ENCODE measurements around the gene EPG5. TPM values are rescaled to one million over a fixed set of nuclear protein-coding genes. Genes with fewer than 3 reads are reported as not detected.
"Not testable (repeated sequence)": the region's sequence is repeated elsewhere in the genome, so short reads cannot be mapped to it uniquely, and the experiment has no call there.

EPG5 gene
- total RNA-seq, 1 experiment from 2014 or later: 16.1 TPM

- Histone ChIP-seq H4K5ac (ENCODE audit: insufficient read length, low read depth, low read length) (no peak overlapping the region), H3K23ac (ENCODE audit: insufficient read length, low read depth, low read length) (no peak overlapping the region), H3K23me2 (ENCODE audit: insufficient read length, low read depth, low read length, poor library complexity, severe bottlenecking) (no peaks in the 10 kb centered on the region), H4K91ac (ENCODE audit: insufficient read length, low read depth, low read length) (no peak overlapping the region), H3K4me2 (ENCODE audit: insufficient read depth, insufficient read length, low read length) (no peak overlapping the region), H3K14ac (ENCODE audit: insufficient read depth, low read length) (no peak overlapping the region; the same call in 1 of the 2 replicates), H2BK12ac (ENCODE audit: insufficient read length, low read depth, low read length) (no peak overlapping the region), H3K27me3 (ENCODE audit: insufficient read depth, low read length) (no peaks in the 10 kb centered on the region), H3K56ac (ENCODE audit: insufficient read length, low read depth, low read length) (no peak overlapping the region), H3K79me2 (ENCODE audit: insufficient read depth, low read length) (no peaks in the 10 kb centered on the region), H3K4me1 (ENCODE audit: insufficient read depth, low read length) (peaks cover 4% of the 10 kb centered on the region; the same call in 1 of the 2 replicates), H3K9me3 (ENCODE audit: control insufficient read depth, low read depth, low read length) (no peaks in the 10 kb centered on the region), H4K8ac (replicated peaks; ENCODE audit: insufficient read length, low read depth, low read length) (no peak overlapping the region), H2BK15ac (ENCODE audit: low read depth, low read length) (no peak overlapping the region), H3K9ac (ENCODE audit: extremely low read depth, insufficient read length, low read length) (no peak overlapping the region), H2BK120ac (ENCODE audit: low read depth, low read length, poor library complexity, severe bottlenecking) (no peak overlapping the region), H3K4ac (ENCODE audit: low read depth, low read length) (no peak overlapping the region), H3T11ph (ENCODE audit: low read length) (no peak overlapping the region), H2BK5ac (ENCODE audit: insufficient read length, low read length) (no peak overlapping the region), H2AK5ac (ENCODE audit: insufficient read length, low read length) (no peak overlapping the region), H2AFZ (ENCODE audit: low read length) (no peak overlapping the region), H3K79me1 (ENCODE audit: insufficient read depth, low read depth, low read length, poor library complexity, severe bottlenecking) (no peaks in the 10 kb centered on the region), H4K20me1 (ENCODE audit: control insufficient read depth, insufficient read depth, insufficient read length) (no peaks in the 10 kb centered on the region), H3K18ac (ENCODE audit: insufficient read length, low read depth, low read length) (no peak overlapping the region), H3K27ac (ENCODE audit: insufficient read length, low read depth, low read length) (no peak overlapping the region), H2BK20ac (ENCODE audit: low read depth, low read length, poor library complexity, severe bottlenecking) (no peak overlapping the region)
- H3K4me1 Mint-ChIP-seq: peaks cover 24 to 32% of the 10 kb centered on the region in 2 experiments
- no peak for TF ChIP-seq CTCF (conservative IDR thresholded peaks at IDR 0.05)
- DNase-seq: peak; percentile 58
- WGBS (ENCODE audit: extremely low coverage, insufficient read length, low lambda C conversion rate): no CpG with 5 or more reads among the region's 9 CpGs
- H3K27me3 Mint-ChIP-seq (ENCODE audit: low read depth): peaks cover 5% of the 10 kb centered on the region
- H3K9me3 Mint-ChIP-seq: no peaks in the 10 kb centered on the region
- H3K27ac Mint-ChIP-seq: peak overlapping the region in 2 of 3 experiments; percentile 65 to 78; a peak in 5 of 7 replicates
- no peaks in the 10 kb centered on the region for H3K36me3 Mint-ChIP-seq (ENCODE audit: insufficient read depth in 1 of 3, low read depth in 3 of 3)
- no peak overlapping the region for H3K4me3 Mint-ChIP-seq
Observed at GRCh38 chr18:45828917-45829811, 138.0 kb downstream of the EPG5 start.

- H3K4me1 ChIP-seq (ENCODE audit: insufficient read depth, low read length); H2BK120ac ChIP-seq (ENCODE audit: low read depth, low read length, poor library complexity, severe bottlenecking); H3K18ac ChIP-seq (ENCODE audit: insufficient read length, low read depth, low read length); H4K20me1 ChIP-seq (ENCODE audit: control insufficient read depth, insufficient read depth, insufficient read length); H3K27ac Mint-ChIP-seq; H2BK20ac ChIP-seq (ENCODE audit: low read depth, low read length, poor library complexity, severe bottlenecking); H3K14ac ChIP-seq (ENCODE audit: insufficient read depth, low read length); H4K91ac ChIP-seq (ENCODE audit: insufficient read length, low read depth, low read length); H3K23ac ChIP-seq (ENCODE audit: insufficient read length, low read depth, low read length); DNase-seq; H2BK12ac ChIP-seq (ENCODE audit: insufficient read length, low read depth, low read length); H3K56ac ChIP-seq (ENCODE audit: insufficient read length, low read depth, low read length); H4K8ac ChIP-seq (replicated peaks; ENCODE audit: insufficient read length, low read depth, low read length); H2BK5ac ChIP-seq (ENCODE audit: insufficient read length, low read length); H3K27me3 ChIP-seq (ENCODE audit: insufficient read depth, low read length); H3K79me2 ChIP-seq (ENCODE audit: insufficient read depth, low read length); H2AK5ac ChIP-seq (ENCODE audit: insufficient read length, low read length); H2AFZ ChIP-seq (ENCODE audit: low read length); H3K79me1 ChIP-seq (ENCODE audit: insufficient read depth, low read depth, low read length, poor library complexity, severe bottlenecking); H3K4ac ChIP-seq (ENCODE audit: low read depth, low read length); H3T11ph ChIP-seq (ENCODE audit: low read length); H3K27ac ChIP-seq (ENCODE audit: insufficient read length, low read depth, low read length); H3K27me3 Mint-ChIP-seq (ENCODE audit: low read depth); H4K5ac ChIP-seq (ENCODE audit: insufficient read length, low read depth, low read length); H3K9ac ChIP-seq (ENCODE audit: extremely low read depth, insufficient read length, low read length); H3K23me2 ChIP-seq (ENCODE audit: insufficient read length, low read depth, low read length, poor library complexity, severe bottlenecking); H3K36me3 Mint-ChIP-seq (ENCODE audit: insufficient read depth in 1 of 3, low read depth in 3 of 3); H3K9me3 ChIP-seq (ENCODE audit: control insufficient read depth, low read depth, low read length); H3K4me2 ChIP-seq (ENCODE audit: insufficient read depth, insufficient read length, low read length); H3K4me3 Mint-ChIP-seq; H2BK15ac ChIP-seq (ENCODE audit: low read depth, low read length); H3K9me3 Mint-ChIP-seq: not testable (repeated sequence)
- WGBS (ENCODE audit: extremely low coverage, insufficient read length, low lambda C conversion rate): no CpG with 5 or more reads among the region's 4 CpGs
- peaks cover 20 to 32% of the 10 kb centered on the region in 2 experiments for H3K4me1 Mint-ChIP-seq
Observed at GRCh38 chr18:45826716-45827115, 140.4 kb downstream of the EPG5 start.
